Smooth muscle cell (in vitro differentiated cells): Measurements from ENCODE around the gene CRKL. TPM values are rescaled to one million over a fixed set of nuclear protein-coding genes. Genes with fewer than 3 reads are reported as not detected.

ENCODE experiments used
- DNase-seq: peaks from one replicate; lab custom pipeline; 2025; ENCODE audit not compliant: unreplicated experiment; lab: John Stamatoyannopoulos, UW
- H2AFZ ChIP-seq: fragments of 200-600 bp; sonication (generic); 2 replicates; pipeline ENCODE4 v1.6.0; 2016; ENCODE audit warnings: antibody characterized with exemption, low read depth, mild to moderate bottlenecking
- H3F3A ChIP-seq: fragments of 200-600 bp; sonication (generic); 2 replicates; pipeline ENCODE4 v1.6.0; 2017; ENCODE audit warnings: antibody characterized with exemption, low read depth
- H3K27ac ChIP-seq: fragments of 200-600 bp; sonication (generic); 2 replicates; pipeline ENCODE4 v1.5.1; 2016; ENCODE audit warnings: low read depth, mild to moderate bottlenecking
- H3K27me3 ChIP-seq: fragments of 200-600 bp; sonication (generic); 2 replicates; pipeline ENCODE4 v1.6.1; 2016; ENCODE audit warnings: low read depth, mild to moderate bottlenecking
- H3K36me3 ChIP-seq: fragments of 200-600 bp; sonication (generic); 2 replicates; pipeline ENCODE4 v1.5.1; 2016; ENCODE audit warnings: low read depth
- H3K4me1 ChIP-seq: fragments of 200-600 bp; sonication (generic); 2 replicates; pipeline ENCODE4 v1.5.1; 2016; ENCODE audit warnings: low read depth
- H3K4me2 ChIP-seq: fragments of 200-600 bp; sonication (generic); 2 replicates; pipeline ENCODE4 v1.6.0; 2016; ENCODE audit warnings: mild to moderate bottlenecking
- H3K4me3 ChIP-seq: fragments of 200-600 bp; sonication (generic); 2 replicates; pipeline ENCODE4 v1.5.1; 2016; ENCODE audit warnings: mild to moderate bottlenecking
- H3K79me2 ChIP-seq: fragments of 200-600 bp; sonication (generic); 2 replicates; pipeline ENCODE4 v1.6.0; 2016; ENCODE audit warnings: low read depth, mild to moderate bottlenecking
- H3K9ac ChIP-seq: fragments of 200-600 bp; sonication (generic); 2 replicates; pipeline ENCODE4 v1.6.0; 2016; ENCODE audit warnings: low read depth
- H3K9me3 ChIP-seq: fragments of 200-600 bp; sonication (generic); replicated peaks from 2 replicates; pipeline ENCODE4 v1.5.1; 2016; ENCODE audit warnings: low read depth
- H4K20me1 ChIP-seq: fragments of 200-600 bp; sonication (generic); 2 replicates; pipeline ENCODE4 v1.6.0; 2016; ENCODE audit warnings: low read depth
- CTCF ChIP-seq: fragments of 200-600 bp; sonication (generic); IDR thresholded peaks from 2 replicates; pipeline ENCODE4 v1.5.1; 2017; ENCODE audit warnings: borderline replicate concordance, mild to moderate bottlenecking, antibody characterized with exemption; ENCODE audit not compliant: insufficient read depth, poor library complexity, severe bottlenecking
- WGBS: methylation state at CpG from one replicate; pipeline ENCODE4 v1.1.7; 2016; ENCODE audit warnings: low lambda C conversion rate; 5-methylcytosine and 5-hydroxymethylcytosine counted together
- polyA plus RNA-seq: library from polyadenylated mRNA; unstranded; fragments of >200 nt; fragmentation: Nextera tagmentation; extraction: Ambion mirVana; gene quantifications from 2 replicates; pipeline ENCODE4 v1.2.1, GENCODE V29; 2016
- total RNA-seq: library from RNA; depleted of rRNA; stranded (reverse); fragments of >200 nt; gene quantifications from 2 replicates; pipeline ENCODE4 v1.2.3, GENCODE V29; 2014

Gene CRKL
- total and polyA plus RNA-seq, 2 experiments from 2014 or later = 26.6 to 40.9 TPM

DNA sequence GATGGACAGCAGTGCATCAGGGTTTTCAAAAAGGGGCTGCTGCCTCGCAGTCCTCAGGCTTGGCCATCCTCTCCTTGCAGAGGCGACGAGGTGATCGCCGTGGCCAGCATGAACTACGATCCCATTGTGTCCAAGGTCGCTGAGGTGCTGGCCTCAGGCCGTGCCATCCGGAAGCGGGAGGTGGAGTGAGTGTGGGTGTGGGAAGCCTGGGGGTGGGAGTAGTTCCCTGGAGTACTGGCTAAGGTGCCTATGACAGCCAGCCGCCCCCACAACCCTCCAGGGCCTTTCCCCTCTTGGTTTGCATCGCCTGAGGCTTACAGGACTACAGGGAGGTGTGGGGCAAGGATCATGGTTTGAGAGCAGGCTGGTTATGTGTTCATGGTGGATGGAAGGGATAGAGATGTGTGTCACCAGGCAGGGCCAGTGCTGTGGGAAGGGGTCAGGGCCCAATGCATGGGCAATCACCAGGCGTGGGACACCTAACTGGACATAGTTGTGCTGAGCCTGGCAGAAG lies 62.8 kb downstream of the CRKL start:
- H3K4me2 ChIP-seq = peak overlapping the region; percentile 74
- H3K27me3 ChIP-seq = no peaks in the 10 kb centered on the region
- no peaks in the 10 kb centered on the region for H4K20me1 ChIP-seq
- H3K9ac ChIP-seq = no peak overlapping the region
- DNase-seq = no peak
- no peak overlapping the region for H2AFZ ChIP-seq
- no peaks in the 10 kb centered on the region for H3K36me3 ChIP-seq
- H3K4me3 ChIP-seq = peak overlapping the region; percentile 6
- no peaks in the 10 kb centered on the region for H3F3A ChIP-seq
- TF ChIP-seq CTCF = no peak
- peaks cover 18% of the 10 kb centered on the region for H3K79me2 ChIP-seq
- no peak overlapping the region for H3K27ac ChIP-seq
- no peaks in the 10 kb centered on the region for H3K9me3 ChIP-seq
- WGBS = 76% methylated on average over 13 of the region's 13 CpGs
- peaks cover 19% of the 10 kb centered on the region for H3K4me1 ChIP-seq

- Histone ChIP-seq H3K27ac (no peak overlapping the region), H3K4me3 (no peak overlapping the region), H3K4me1 (peaks cover 19% of the 10 kb centered on the region), H3K36me3 (no peaks in the 10 kb centered on the region), H3K9ac (no peak overlapping the region), H3K9me3 (no peaks in the 10 kb centered on the region), H3K4me2 (peak overlapping the region; percentile 74), H2AFZ (no peak overlapping the region), H4K20me1 (no peaks in the 10 kb centered on the region), H3K79me2 (peaks cover 18% of the 10 kb centered on the region), H3F3A (no peaks in the 10 kb centered on the region), H3K27me3 (no peaks in the 10 kb centered on the region)
- TF ChIP-seq CTCF = no peak
- DNase-seq = no peak
- 89% methylated on average over 4 of the region's 4 CpGs for WGBS
Measured at GRCh38 chr22:20980523-20980922, 63.3 kb downstream of the CRKL start.

DNA sequence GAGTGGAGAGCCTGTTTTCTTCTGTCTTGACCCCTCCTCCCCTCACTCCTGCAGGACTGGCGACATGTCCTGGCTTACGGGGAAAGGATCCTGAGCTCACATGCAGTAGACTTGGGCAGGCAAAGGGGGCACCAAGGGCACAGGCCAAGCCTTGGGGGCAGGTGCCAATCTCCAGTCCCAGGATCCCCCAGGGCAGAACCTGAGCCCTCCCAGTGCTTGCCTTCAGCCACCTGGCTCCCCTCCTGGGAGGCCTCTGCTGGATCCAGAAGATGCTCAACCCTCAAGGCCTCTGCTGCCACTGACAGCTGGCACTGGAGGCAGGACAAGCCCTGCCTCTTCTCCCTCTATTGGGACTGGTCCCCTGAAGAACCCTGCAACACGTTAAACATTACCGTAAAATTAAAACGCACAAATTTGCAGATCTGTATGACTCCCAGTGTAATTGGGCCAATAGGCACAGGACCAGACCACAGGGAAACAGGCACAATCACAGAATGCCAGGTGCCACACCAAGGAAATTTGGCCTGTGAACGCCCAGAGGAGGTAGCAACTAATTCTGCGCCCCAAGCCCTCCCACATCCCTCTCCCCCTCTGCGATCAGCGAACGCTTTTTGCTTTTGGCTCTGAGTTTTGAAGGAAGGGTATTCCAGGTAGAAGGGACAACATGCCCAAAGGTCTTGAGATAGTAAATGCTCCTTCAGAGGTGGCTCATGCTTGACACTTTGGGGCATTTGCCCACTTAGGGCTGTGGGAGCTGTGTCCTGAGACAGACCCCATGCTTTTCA lies 63.9 kb downstream of the CRKL start:
- H3K36me3 ChIP-seq = no peaks in the 10 kb centered on the region
- TF ChIP-seq CTCF = no peak
- H3K79me2 ChIP-seq = peaks cover 18% of the 10 kb centered on the region
- H3F3A ChIP-seq = no peaks in the 10 kb centered on the region
- H3K4me1 ChIP-seq = peaks cover 19% of the 10 kb centered on the region
- no peaks in the 10 kb centered on the region for H4K20me1 ChIP-seq
- DNase-seq = no peak
- peak overlapping the region; percentile 90 for H3K4me3 ChIP-seq
- WGBS = 82% methylated on average over 10 of the region's 10 CpGs
- H2AFZ ChIP-seq = peak overlapping the region; percentile 86
- peak overlapping the region; percentile 57 for H3K27ac ChIP-seq
- H3K27me3 ChIP-seq = no peaks in the 10 kb centered on the region
- H3K9me3 ChIP-seq = no peaks in the 10 kb centered on the region
- H3K4me2 ChIP-seq = peak overlapping the region; percentile 98
- peak overlapping the region; percentile 70 for H3K9ac ChIP-seq
